Measurements from ENCODE around the gene SESTD1. TPM values are rescaled to one million over a fixed set of nuclear protein-coding genes. Genes with fewer than 3 reads are reported as not detected.
"Not testable (repeated sequence)": the region's sequence is repeated elsewhere in the genome, so short reads cannot be mapped to it uniquely, and the experiment has no call there.

The SESTD1 gene
- total RNA-seq, 1 experiment from 2014 or later = 26.9 TPM

DNA sequence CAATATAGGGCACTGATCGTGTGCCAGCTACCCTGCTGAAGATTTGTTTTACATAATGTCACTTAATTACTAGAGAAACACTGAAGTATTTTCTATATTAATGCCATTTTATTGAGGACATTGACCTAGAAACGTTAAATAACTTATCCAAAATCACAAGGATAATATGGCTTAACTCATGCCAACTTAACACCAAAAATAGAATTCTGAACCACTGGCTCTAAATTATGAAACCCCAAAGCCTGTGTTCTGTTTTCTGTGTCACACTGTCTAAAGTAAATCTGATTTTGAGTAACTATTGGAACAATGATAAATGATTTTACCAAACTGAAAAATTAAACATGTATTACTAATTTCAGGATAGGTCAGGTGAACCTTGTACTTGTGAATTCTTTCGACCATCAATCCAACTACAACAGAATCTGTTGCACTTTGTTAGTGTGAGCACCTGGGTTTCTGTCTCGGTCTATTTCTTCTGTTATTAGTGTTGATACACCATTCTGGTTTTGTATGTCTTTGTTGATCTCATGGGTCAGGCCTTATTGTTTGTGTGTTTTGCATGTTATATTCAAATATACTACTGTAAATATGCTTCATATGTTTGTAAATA, 166.4 kb downstream of the SESTD1 start:
- Histone ChIP-seq H3K4me1 (ENCODE audit: insufficient read depth, low read length, poor library complexity, severe bottlenecking) (no peaks in the 10 kb centered on the region), H3K36me3 (ENCODE audit: insufficient read depth, low read length, poor library complexity, severe bottlenecking) (no peaks in the 10 kb centered on the region), H3K27me3 (replicated peaks; ENCODE audit: insufficient read depth, low read depth, low read length, poor library complexity) (no peaks in the 10 kb centered on the region), H3K4me3 (ENCODE audit: low read depth, low read length, poor library complexity, severe bottlenecking) (no peak overlapping the region), H3K27ac (ENCODE audit: low read depth, low read length, poor library complexity, severe bottlenecking) (no peak overlapping the region), H3K9me3 (ENCODE audit: low read depth, low read length, poor library complexity, severe bottlenecking) (no peaks in the 10 kb centered on the region)
- no TSS peak for BruUV-seq (replicated peaks)
- intact Hi-C loops (cut with micrococcal nuclease; ENCODE audit: unreplicated experiment) = no loop called here
- ChIA-PET POLR2A (ENCODE audit: low non-redundant PET) (no interaction called here), CTCF (no interaction called here)
- no peak for DNase-seq (ENCODE audit: low spot score)
- no peak for TF ChIP-seq EZH2 (IDR thresholded peaks at IDR 0.05; ENCODE audit: borderline replicate concordance, low read depth, low read length, poor library complexity, severe bottlenecking)
- TF ChIP-seq, protein P1, sequence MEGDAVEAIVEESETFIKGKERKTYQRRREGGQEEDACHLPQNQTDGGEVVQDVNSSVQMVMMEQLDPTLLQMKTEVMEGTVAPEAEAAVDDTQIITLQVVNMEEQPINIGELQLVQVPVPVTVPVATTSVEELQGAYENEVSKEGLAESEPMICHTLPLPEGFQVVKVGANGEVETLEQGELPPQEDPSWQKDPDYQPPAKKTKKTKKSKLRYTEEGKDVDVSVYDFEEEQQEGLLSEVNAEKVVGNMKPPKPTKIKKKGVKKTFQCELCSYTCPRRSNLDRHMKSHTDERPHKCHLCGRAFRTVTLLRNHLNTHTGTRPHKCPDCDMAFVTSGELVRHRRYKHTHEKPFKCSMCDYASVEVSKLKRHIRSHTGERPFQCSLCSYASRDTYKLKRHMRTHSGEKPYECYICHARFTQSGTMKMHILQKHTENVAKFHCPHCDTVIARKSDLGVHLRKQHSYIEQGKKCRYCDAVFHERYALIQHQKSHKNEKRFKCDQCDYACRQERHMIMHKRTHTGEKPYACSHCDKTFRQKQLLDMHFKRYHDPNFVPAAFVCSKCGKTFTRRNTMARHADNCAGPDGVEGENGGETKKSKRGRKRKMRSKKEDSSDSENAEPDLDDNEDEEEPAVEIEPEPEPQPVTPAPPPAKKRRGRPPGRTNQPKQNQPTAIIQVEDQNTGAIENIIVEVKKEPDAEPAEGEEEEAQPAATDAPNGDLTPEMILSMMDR (conservative IDR thresholded peaks at IDR 0.05; ENCODE audit: low read depth, low read length) = no peak

DNA sequence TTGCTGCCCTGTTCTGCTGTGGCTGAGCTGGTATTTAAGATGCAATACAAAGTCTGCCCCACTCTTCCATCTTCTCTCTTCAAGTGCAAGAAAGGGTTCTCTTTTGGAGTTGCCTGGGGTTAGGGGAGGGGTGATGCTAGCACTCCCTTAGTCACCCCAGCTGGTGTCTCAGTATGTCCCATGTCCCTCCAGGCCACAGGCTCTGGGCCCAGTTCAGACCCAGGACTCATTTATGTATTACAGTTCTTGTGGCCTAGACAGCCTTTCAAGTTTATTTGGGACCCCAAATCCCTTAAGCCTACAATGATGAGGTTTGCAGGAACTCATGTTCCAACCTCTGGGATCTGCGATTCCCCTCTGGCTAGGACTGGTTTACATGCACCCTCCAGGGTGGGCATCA, 167.5 kb downstream of the SESTD1 start:
- no peak overlapping the region for H3K27ac ChIP-seq (ENCODE audit: low read depth, low read length, poor library complexity, severe bottlenecking)
- no peaks in the 10 kb centered on the region for H3K9me3 ChIP-seq (ENCODE audit: low read depth, low read length, poor library complexity, severe bottlenecking)
- H3K36me3 ChIP-seq (ENCODE audit: insufficient read depth, low read length, poor library complexity, severe bottlenecking) = no peaks in the 10 kb centered on the region
- no peaks in the 10 kb centered on the region for H3K27me3 ChIP-seq (replicated peaks; ENCODE audit: insufficient read depth, low read depth, low read length, poor library complexity)
- H3K4me1 ChIP-seq (ENCODE audit: insufficient read depth, low read length, poor library complexity, severe bottlenecking) = no peaks in the 10 kb centered on the region
- no peak overlapping the region for H3K4me3 ChIP-seq (ENCODE audit: low read depth, low read length, poor library complexity, severe bottlenecking)
- intact Hi-C loops (cut with micrococcal nuclease; ENCODE audit: unreplicated experiment) = no loop called here
- no peak for DNase-seq (ENCODE audit: low spot score)
- ChIA-PET POLR2A (ENCODE audit: low non-redundant PET) (no interaction called here), CTCF (no interaction called here)
- BruUV-seq (replicated peaks) = no TSS peak
- TF ChIP-seq EZH2 (IDR thresholded peaks at IDR 0.05; ENCODE audit: borderline replicate concordance, low read depth, low read length, poor library complexity, severe bottlenecking) = no peak
- TF ChIP-seq, protein P1 (conservative IDR thresholded peaks at IDR 0.05; ENCODE audit: low read depth, low read length) = no peak

DNA sequence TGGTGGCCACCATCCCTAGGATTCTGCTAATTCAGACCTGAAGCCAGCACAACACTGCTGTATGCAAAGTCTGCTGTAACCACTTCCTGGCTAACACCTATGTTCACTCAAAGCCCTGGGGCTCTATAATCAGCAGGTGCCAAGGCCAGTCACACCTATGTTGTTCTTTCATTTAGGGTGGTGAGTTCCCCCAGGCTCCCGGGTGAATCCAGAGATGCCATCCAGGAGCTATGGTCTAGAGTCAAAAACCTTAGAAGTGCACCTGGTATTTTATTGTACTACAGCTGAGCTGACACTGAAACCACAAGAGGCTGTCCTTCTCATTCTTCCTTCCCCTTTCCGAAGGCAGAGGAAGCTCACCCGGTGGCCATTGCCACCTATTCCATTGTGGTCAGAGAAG, 168.5 kb downstream of the SESTD1 start:
- no peaks in the 10 kb centered on the region for H3K4me1 ChIP-seq (ENCODE audit: insufficient read depth, low read length, poor library complexity, severe bottlenecking)
- DNase-seq (ENCODE audit: low spot score) = no peak
- TF ChIP-seq EZH2 (IDR thresholded peaks at IDR 0.05; ENCODE audit: borderline replicate concordance, low read depth, low read length, poor library complexity, severe bottlenecking) = no peak
- TF ChIP-seq, protein P1 (conservative IDR thresholded peaks at IDR 0.05; ENCODE audit: low read depth, low read length) = no peak
- no peaks in the 10 kb centered on the region for H3K9me3 ChIP-seq (ENCODE audit: low read depth, low read length, poor library complexity, severe bottlenecking)
- no TSS peak for BruUV-seq (replicated peaks)
- H3K4me3 ChIP-seq (ENCODE audit: low read depth, low read length, poor library complexity, severe bottlenecking) = no peak overlapping the region
- H3K27me3 ChIP-seq (replicated peaks; ENCODE audit: insufficient read depth, low read depth, low read length, poor library complexity) = no peaks in the 10 kb centered on the region
- no peak overlapping the region for H3K27ac ChIP-seq (ENCODE audit: low read depth, low read length, poor library complexity, severe bottlenecking)
- H3K36me3 ChIP-seq (ENCODE audit: insufficient read depth, low read length, poor library complexity, severe bottlenecking) = no peaks in the 10 kb centered on the region
- CTCF ChIA-PET = no interaction called here
- POLR2A ChIA-PET (ENCODE audit: low non-redundant PET) = no interaction called here
- intact Hi-C loops (cut with micrococcal nuclease; ENCODE audit: unreplicated experiment) = no loop called here

DNA sequence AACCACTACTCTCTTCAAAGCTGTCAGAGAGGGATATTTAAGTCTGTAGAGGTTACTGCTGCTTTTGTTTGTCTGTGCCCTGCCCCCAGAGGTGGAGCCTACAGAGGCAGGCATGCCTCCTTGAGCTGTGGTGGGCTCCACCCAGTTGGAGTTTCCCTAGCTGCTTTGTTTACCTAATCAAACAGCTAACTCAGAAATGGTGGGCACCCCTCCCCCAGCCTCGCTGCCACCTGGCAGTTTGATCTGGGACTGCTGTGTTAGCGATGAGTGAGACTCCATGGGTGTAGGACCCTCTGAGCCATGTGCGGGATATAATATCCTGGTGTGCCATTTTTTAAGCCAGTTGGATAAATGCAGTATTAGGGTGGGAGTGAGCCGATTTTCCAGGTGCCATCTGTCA, 171.7 kb downstream of the SESTD1 start:
- POLR2A ChIA-PET (ENCODE audit: low non-redundant PET); H3K36me3 ChIP-seq (ENCODE audit: insufficient read depth, low read length, poor library complexity, severe bottlenecking); BruUV-seq (replicated peaks); H3K4me1 ChIP-seq (ENCODE audit: insufficient read depth, low read length, poor library complexity, severe bottlenecking); intact Hi-C loops (cut with micrococcal nuclease; ENCODE audit: unreplicated experiment); H3K27ac ChIP-seq (ENCODE audit: low read depth, low read length, poor library complexity, severe bottlenecking); H3K9me3 ChIP-seq (ENCODE audit: low read depth, low read length, poor library complexity, severe bottlenecking); DNase-seq (ENCODE audit: low spot score); CTCF ChIA-PET; H3K4me3 ChIP-seq (ENCODE audit: low read depth, low read length, poor library complexity, severe bottlenecking); H3K27me3 ChIP-seq (replicated peaks; ENCODE audit: insufficient read depth, low read depth, low read length, poor library complexity): not testable (repeated sequence)

Measured in A673 (cell line).